ENCODE data around the gene MEF2A.
A peak's percentile ranks its signal among the peaks of the same experiment; 100 is the strongest.

The MEF2A gene

GRCh38 chr15:99709243-99709986, 143.6 kb downstream of the MEF2A start:
- no peak for DNase-seq
- Histone ChIP-seq H3K4me3 (ENCODE audit: low read depth in 1 of 2, low read length in 2 of 2) (no peak overlapping the region), H3K4me1 (ENCODE audit: insufficient read depth, low read length) (peaks cover 3% of the 10 kb centered on the region; the same call in 1 of the 2 replicates), H4K20me1 (ENCODE audit: insufficient read depth, low read length) (no peaks in the 10 kb centered on the region), H2AFZ (ENCODE audit: low read depth, low read length) (no peak overlapping the region), H3K79me2 (ENCODE audit: insufficient read depth, low read length) (no peaks in the 10 kb centered on the region), H3K4me2 (ENCODE audit: insufficient read depth, low read length) (no peak overlapping the region), H3K9ac (ENCODE audit: low read depth, low read length) (no peak overlapping the region), H3K27me3 (ENCODE audit: insufficient read depth, low read length, poor library complexity) (no peaks in the 10 kb centered on the region), H3K36me3 (ENCODE audit: insufficient read depth, low read length) (peaks cover 64% of the 10 kb centered on the region), H3K9me3 (ENCODE audit: insufficient read depth, low read length, severe bottlenecking) (no peaks in the 10 kb centered on the region), H3K27ac (ENCODE audit: low read length) (no peak overlapping the region)
- TF ChIP-seq EZH2 (IDR thresholded peaks at IDR 0.05; ENCODE audit: borderline replicate concordance, low read depth, low read length, severe bottlenecking): no peak
- TF ChIP-seq, protein P1, sequence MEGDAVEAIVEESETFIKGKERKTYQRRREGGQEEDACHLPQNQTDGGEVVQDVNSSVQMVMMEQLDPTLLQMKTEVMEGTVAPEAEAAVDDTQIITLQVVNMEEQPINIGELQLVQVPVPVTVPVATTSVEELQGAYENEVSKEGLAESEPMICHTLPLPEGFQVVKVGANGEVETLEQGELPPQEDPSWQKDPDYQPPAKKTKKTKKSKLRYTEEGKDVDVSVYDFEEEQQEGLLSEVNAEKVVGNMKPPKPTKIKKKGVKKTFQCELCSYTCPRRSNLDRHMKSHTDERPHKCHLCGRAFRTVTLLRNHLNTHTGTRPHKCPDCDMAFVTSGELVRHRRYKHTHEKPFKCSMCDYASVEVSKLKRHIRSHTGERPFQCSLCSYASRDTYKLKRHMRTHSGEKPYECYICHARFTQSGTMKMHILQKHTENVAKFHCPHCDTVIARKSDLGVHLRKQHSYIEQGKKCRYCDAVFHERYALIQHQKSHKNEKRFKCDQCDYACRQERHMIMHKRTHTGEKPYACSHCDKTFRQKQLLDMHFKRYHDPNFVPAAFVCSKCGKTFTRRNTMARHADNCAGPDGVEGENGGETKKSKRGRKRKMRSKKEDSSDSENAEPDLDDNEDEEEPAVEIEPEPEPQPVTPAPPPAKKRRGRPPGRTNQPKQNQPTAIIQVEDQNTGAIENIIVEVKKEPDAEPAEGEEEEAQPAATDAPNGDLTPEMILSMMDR (IDR thresholded peaks at IDR 0.05; ENCODE audit: borderline replicate concordance, extremely low read depth, low read length, poor library complexity, severe bottlenecking): no peak
- no peak for ATAC-seq (ENCODE audit: insufficient read depth, low read depth)

- H3K4me2 ChIP-seq (ENCODE audit: insufficient read depth, low read length): no peak overlapping the region
- no peak overlapping the region for H2AFZ ChIP-seq (ENCODE audit: low read depth, low read length)
- TF ChIP-seq, protein P1 (IDR thresholded peaks at IDR 0.05; ENCODE audit: borderline replicate concordance, extremely low read depth, low read length, poor library complexity, severe bottlenecking): no peak
- TF ChIP-seq EZH2 (IDR thresholded peaks at IDR 0.05; ENCODE audit: borderline replicate concordance, low read depth, low read length, severe bottlenecking): no peak
- DNase-seq (no peak), ATAC-seq (ENCODE audit: insufficient read depth, low read depth) (no peak)
- H3K4me3 ChIP-seq (ENCODE audit: low read depth in 1 of 2, low read length in 2 of 2): no peak overlapping the region
- H3K27me3 ChIP-seq (ENCODE audit: insufficient read depth, low read length, poor library complexity): no peaks in the 10 kb centered on the region
- H3K9ac ChIP-seq (ENCODE audit: low read depth, low read length): no peak overlapping the region
- no peaks in the 10 kb centered on the region for H3K9me3 ChIP-seq (ENCODE audit: insufficient read depth, low read length, severe bottlenecking)
- H3K79me2 ChIP-seq (ENCODE audit: insufficient read depth, low read length): no peaks in the 10 kb centered on the region
- H4K20me1 ChIP-seq (ENCODE audit: insufficient read depth, low read length): no peaks in the 10 kb centered on the region
- no peaks in the 10 kb centered on the region for H3K4me1 ChIP-seq (ENCODE audit: insufficient read depth, low read length)
- no peak overlapping the region for H3K27ac ChIP-seq (ENCODE audit: low read length)
- peaks cover 68% of the 10 kb centered on the region for H3K36me3 ChIP-seq (ENCODE audit: insufficient read depth, low read length)
Measured at GRCh38 chr15:99711625-99712024, 145.8 kb downstream of the MEF2A start.

DNA sequence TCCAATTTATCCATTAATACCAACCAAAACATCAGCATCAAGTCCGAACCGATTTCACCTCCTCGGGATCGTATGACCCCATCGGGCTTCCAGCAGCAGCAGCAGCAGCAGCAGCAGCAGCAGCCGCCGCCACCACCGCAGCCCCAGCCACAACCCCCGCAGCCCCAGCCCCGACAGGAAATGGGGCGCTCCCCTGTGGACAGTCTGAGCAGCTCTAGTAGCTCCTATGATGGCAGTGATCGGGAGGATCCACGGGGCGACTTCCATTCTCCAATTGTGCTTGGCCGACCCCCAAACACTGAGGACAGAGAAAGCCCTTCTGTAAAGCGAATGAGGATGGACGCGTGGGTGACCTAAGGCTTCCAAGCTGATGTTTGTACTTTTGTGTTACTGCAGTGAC, 146.6 kb downstream of the MEF2A start:
- no peak overlapping the region for H3K4me2 ChIP-seq (ENCODE audit: insufficient read depth, low read length)
- H3K27ac ChIP-seq (ENCODE audit: low read length): no peak overlapping the region
- no peak overlapping the region for H2AFZ ChIP-seq (ENCODE audit: low read depth, low read length)
- H3K9me3 ChIP-seq (ENCODE audit: insufficient read depth, low read length, severe bottlenecking): no peaks in the 10 kb centered on the region
- no peaks in the 10 kb centered on the region for H3K4me1 ChIP-seq (ENCODE audit: insufficient read depth, low read length)
- ATAC-seq (ENCODE audit: insufficient read depth, low read depth): 0 out of 3 replicates have a peak, but pooled peaks have one; percentile 27
- no peaks in the 10 kb centered on the region for H4K20me1 ChIP-seq (ENCODE audit: insufficient read depth, low read length)
- H3K4me3 ChIP-seq (ENCODE audit: low read depth in 1 of 2, low read length in 2 of 2): no peak overlapping the region
- no peak for DNase-seq
- H3K9ac ChIP-seq (ENCODE audit: low read depth, low read length): no peak overlapping the region
- H3K79me2 ChIP-seq (ENCODE audit: insufficient read depth, low read length): no peaks in the 10 kb centered on the region
- peaks cover 66% of the 10 kb centered on the region for H3K36me3 ChIP-seq (ENCODE audit: insufficient read depth, low read length)
- TF ChIP-seq, protein P1 (IDR thresholded peaks at IDR 0.05; ENCODE audit: borderline replicate concordance, extremely low read depth, low read length, poor library complexity, severe bottlenecking): no peak
- TF ChIP-seq EZH2 (IDR thresholded peaks at IDR 0.05; ENCODE audit: borderline replicate concordance, low read depth, low read length, severe bottlenecking): no peak
- no peaks in the 10 kb centered on the region for H3K27me3 ChIP-seq (ENCODE audit: insufficient read depth, low read length, poor library complexity)
